Measurements from ENCODE around the gene DPP3.

GRCh38 chr11:66450560-66450959 is 29.7 kb upstream of the DPP3 start:
- TF ChIP-seq CTCF (IDR thresholded peaks at IDR 0.05 in 2 of 3, conservative IDR thresholded peaks at IDR 0.05 in 1 of 3; ENCODE audit: borderline replicate concordance in 1 of 3, insufficient read depth in 1 of 3, low read depth in 2 of 3, low read length in 2 of 3) = no peak
- no peak for TF ChIP-seq FOSL1 (IDR thresholded peaks at IDR 0.05; ENCODE audit: low read depth)
